Peyer's patch (tissue), 4 donors: ENCODE data around the gene TRMT44. TPM values are rescaled to one million over a fixed set of nuclear protein-coding genes. Genes with fewer than 3 reads are reported as not detected.

ENCODE experiments used
- DNase-seq, 3 donors: peaks; one replicate each; pipeline ENCODE4 v3.0.0-alpha.2; 2017 to 2019
- H3K27ac ChIP-seq, 4 donors: fragments of 200-600 bp; sonication (generic); one replicate each; pipeline ENCODE4 v1.5.1; 2016 to 2019
- H3K27me3 ChIP-seq, 2 donors: fragments of 200-600 bp; sonication (generic); one replicate each; pipeline ENCODE4 v1.5.1; 2019
- H3K36me3 ChIP-seq, 3 donors: fragments of 200-600 bp; sonication (generic); one replicate each; pipeline ENCODE4 v1.5.1; 2016 to 2019
- H3K4me1 ChIP-seq, 4 donors: fragments of 200-600 bp; sonication (generic); one replicate each; pipeline ENCODE4 v1.5.1; 2016 to 2019
- H3K4me3 ChIP-seq, 4 donors: fragments of 200-600 bp; sonication (generic); 1 replicate in 3 of 4; 2 replicates in 1 of 4; pipeline ENCODE4 v1.5.1; 2016 to 2019; ENCODE audit warnings: mild to moderate bottlenecking in 1 of 4
- H3K9me3 ChIP-seq, 4 donors: fragments of 200-600 bp; sonication (generic); one replicate each; pipeline ENCODE4 v1.5.1; 2016 to 2019; ENCODE audit warnings: mild to moderate bottlenecking in 1 of 4
- POLR2A ChIP-seq, 2 donors: fragments of 450-650 bp; IDR thresholded peaks; one replicate each; pipeline ENCODE4 v1.5.1; 2017; ENCODE audit warnings: antibody characterized with exemption in 2 of 2, mild to moderate bottlenecking in 2 of 2, moderate library complexity in 2 of 2
- total RNA-seq, 4 donors: library from RNA; depleted of rRNA; stranded (reverse); fragments of >200 nt; gene quantifications; one replicate each; pipeline ENCODE4 v1.1.0, GENCODE V29; 2016
- TF ChIP-seq, protein P1 (sequence below), 6 experiments: fragments of 450-650 bp in 4 of 6; fragments of 200-600 bp in 2 of 6; sonication (generic) in 1 of 6; IDR thresholded peaks; one replicate each; pipeline ENCODE4 v1.5.1; 2017 to 2019; ENCODE audit warnings: antibody characterized with exemption in 6 of 6, mild to moderate bottlenecking in 3 of 6, moderate library complexity in 1 of 6

Gene TRMT44
- total RNA-seq, 4 donors from 2014 or later: 16.8 to 31.6 (median 28.1) TPM

DNA sequence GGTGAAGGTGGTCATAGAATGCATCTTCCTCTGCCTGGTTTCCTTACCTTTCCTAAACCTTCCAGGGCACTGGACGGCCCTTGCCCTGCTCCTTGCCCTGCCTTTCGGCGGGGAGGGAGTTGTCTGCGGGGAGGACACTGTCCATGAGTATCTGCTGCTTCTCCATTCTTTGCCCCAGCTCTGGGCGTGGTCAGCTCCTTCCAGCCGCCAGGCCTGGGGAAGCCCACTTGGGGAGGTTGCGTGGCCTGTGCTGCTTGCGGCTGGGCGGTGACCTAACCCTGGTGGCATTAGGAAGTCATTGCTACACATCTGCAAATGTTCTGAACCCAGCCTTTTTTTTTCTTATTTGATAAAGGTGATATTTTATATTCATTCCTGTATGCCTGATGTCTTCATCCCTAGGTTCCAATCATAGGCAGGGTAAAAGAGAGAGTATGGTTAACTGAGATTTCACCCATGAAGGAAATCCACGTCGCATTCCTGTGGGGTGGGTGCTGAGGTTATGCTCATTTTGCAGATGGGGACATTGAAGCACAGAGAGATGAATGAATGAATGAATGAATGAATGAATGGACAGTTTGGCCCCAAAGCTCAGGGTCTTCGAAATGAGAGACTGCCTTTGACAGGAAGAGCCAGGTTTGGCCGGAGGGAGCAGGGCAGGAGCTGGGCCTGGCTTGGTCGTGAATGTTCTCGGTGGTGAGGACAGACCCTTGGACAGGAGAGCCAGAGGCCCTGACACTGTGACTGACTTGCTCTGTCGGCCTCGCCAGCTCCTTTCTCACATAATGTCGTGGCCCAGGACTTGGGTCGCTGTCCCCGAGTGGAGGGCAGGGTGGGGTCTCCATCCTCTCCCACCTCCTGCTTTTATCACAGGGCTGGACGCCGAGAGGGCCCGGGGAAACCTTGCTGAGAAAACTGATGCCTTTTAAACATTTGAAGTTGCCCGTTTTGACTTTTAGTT is 81.9 kb downstream of the TRMT44 start:
- H3K27me3 ChIP-seq: no peaks in the 10 kb centered on the region
- H3K9me3 ChIP-seq: no peaks in the 10 kb centered on the region
- TF ChIP-seq POLR2A (IDR thresholded peaks at IDR 0.05): no peak
- TF ChIP-seq, protein P1, sequence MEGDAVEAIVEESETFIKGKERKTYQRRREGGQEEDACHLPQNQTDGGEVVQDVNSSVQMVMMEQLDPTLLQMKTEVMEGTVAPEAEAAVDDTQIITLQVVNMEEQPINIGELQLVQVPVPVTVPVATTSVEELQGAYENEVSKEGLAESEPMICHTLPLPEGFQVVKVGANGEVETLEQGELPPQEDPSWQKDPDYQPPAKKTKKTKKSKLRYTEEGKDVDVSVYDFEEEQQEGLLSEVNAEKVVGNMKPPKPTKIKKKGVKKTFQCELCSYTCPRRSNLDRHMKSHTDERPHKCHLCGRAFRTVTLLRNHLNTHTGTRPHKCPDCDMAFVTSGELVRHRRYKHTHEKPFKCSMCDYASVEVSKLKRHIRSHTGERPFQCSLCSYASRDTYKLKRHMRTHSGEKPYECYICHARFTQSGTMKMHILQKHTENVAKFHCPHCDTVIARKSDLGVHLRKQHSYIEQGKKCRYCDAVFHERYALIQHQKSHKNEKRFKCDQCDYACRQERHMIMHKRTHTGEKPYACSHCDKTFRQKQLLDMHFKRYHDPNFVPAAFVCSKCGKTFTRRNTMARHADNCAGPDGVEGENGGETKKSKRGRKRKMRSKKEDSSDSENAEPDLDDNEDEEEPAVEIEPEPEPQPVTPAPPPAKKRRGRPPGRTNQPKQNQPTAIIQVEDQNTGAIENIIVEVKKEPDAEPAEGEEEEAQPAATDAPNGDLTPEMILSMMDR (IDR thresholded peaks at IDR 0.05): no peak
- DNase-seq: peak in 1 of 3 donors; percentile 26
- H3K27ac ChIP-seq: no peak overlapping the region
- no peaks in the 10 kb centered on the region for H3K36me3 ChIP-seq
- no peaks in the 10 kb centered on the region for H3K4me1 ChIP-seq
- no peak overlapping the region for H3K4me3 ChIP-seq

DNA sequence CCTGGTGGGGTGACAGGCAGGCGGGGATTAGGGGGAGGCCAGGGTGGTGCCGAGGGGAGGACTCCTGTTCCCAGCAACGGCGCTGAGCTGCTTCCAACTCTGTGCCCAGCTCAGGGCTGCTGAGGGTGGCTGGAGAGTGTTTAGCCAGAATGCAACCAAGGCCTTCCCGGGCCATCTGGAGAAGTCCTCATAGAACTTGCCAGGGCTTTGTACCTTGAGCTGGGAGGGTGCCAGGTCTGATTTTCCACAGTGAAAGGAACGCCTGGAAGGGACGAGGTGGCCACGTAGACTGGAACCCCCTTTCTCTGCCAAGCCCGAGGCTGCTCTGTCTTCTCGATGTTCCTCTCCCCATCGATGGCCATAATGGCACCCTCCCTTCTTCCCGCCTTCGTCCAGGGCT is 82.6 kb downstream of the TRMT44 start:
- Histone ChIP-seq H3K27me3 (no peaks in the 10 kb centered on the region), H3K27ac (no peak overlapping the region), H3K36me3 (no peaks in the 10 kb centered on the region), H3K4me1 (no peaks in the 10 kb centered on the region), H3K4me3 (no peak overlapping the region), H3K9me3 (no peaks in the 10 kb centered on the region)
- no peak for TF ChIP-seq POLR2A (IDR thresholded peaks at IDR 0.05)
- TF ChIP-seq, protein P1 (IDR thresholded peaks at IDR 0.05): no peak
- peak in 1 of 3 donors; percentile 32 for DNase-seq

- TF ChIP-seq POLR2A (IDR thresholded peaks at IDR 0.05): no peak
- TF ChIP-seq, protein P1 (IDR thresholded peaks at IDR 0.05): no peak
- H3K36me3 ChIP-seq: no peaks in the 10 kb centered on the region
- H3K9me3 ChIP-seq: no peaks in the 10 kb centered on the region
- no peaks in the 10 kb centered on the region for H3K4me1 ChIP-seq
- no peak overlapping the region for H3K4me3 ChIP-seq
- no peaks in the 10 kb centered on the region for H3K27me3 ChIP-seq
- peak in 1 of 3 donors; percentile 19 for DNase-seq
- H3K27ac ChIP-seq: no peak overlapping the region
Measured at GRCh38 chr4:8523766-8524165, 83.2 kb downstream of the TRMT44 start.

- no peak overlapping the region for H3K27ac ChIP-seq
- TF ChIP-seq, protein P1 (IDR thresholded peaks at IDR 0.05): no peak
- no peak for TF ChIP-seq POLR2A (IDR thresholded peaks at IDR 0.05)
- H3K27me3 ChIP-seq: no peaks in the 10 kb centered on the region
- peak in 1 of 3 donors; percentile 22 for DNase-seq
- no peak overlapping the region for H3K4me3 ChIP-seq
- no peaks in the 10 kb centered on the region for H3K9me3 ChIP-seq
- H3K36me3 ChIP-seq: no peaks in the 10 kb centered on the region
- no peaks in the 10 kb centered on the region for H3K4me1 ChIP-seq
Measured at GRCh38 chr4:8524595-8525382, 84.2 kb downstream of the TRMT44 start.

DNA sequence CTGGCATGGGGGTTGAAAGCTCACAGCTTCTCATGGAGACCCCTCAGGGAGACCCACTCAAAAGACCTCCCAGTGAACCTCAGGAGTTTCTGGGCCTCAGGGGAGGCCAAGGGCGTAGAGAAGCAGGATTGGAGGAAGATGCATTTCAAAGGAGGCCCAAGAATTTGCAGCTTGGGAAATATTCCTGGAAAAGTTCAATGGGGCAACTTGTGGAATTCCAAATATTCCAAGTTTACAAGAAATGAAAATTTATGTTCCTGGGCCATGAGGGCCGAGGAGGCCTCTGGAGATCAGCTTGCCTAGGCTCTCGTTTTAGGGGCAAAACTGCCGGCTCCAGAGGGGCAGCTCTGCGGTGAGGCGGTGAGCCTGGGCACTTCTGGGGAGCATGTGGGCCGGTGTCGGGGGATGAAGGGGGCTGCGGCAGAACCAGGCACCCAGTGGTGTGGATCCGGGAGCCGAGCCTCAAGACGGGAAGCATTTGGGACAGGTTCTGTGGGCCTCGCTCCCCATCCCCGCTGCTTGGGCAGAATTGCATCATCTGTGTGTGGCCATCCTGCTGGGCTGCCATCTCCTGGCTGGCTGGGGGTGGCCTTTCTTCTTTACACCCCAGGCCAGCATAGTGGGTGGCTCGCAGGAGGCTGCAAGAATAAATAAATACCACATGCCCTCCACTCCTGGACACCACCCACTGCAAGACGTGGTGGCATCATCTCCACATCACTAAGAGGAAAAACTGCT is 85.0 kb downstream of the TRMT44 start:
- TF ChIP-seq, protein P1 (IDR thresholded peaks at IDR 0.05): no peak
- TF ChIP-seq POLR2A (IDR thresholded peaks at IDR 0.05): no peak
- Histone ChIP-seq H3K4me3 (no peak overlapping the region), H3K27me3 (no peaks in the 10 kb centered on the region), H3K9me3 (no peaks in the 10 kb centered on the region), H3K4me1 (no peaks in the 10 kb centered on the region), H3K36me3 (no peaks in the 10 kb centered on the region), H3K27ac (no peak overlapping the region)
- DNase-seq: peak in 1 of 3 donors; percentile 30
